ENCODE measurements around the gene CKAP4.

The CKAP4 gene

DNA sequence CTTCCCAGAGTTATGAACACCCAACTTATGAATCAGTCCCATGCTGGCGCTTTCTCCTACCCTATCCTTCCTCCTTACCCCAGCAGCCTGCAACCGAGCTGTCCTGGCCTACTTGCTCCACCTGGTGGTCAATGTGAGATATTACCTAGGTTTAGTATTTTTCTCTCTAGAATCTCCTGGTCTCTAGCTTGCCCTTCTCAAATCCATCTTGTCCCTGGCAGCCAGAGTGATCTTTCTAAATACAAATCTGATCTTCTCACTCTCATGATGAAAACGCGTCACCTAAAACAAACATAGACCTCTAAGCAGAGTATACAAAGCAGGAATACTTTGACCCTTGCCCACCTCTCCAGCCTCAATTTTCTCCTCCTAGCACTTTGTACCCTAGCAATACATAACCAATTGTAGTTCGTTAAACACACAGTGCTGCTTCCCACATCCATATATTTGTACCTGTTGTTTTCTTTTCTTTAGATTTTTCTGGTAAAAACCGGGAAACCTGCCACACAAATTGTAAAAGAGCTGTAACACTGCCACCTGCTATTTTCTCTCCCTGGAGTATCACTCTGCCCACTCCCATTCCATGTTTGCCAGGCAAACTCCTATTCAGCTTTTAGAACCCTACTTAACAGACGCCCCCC, 34.8 kb upstream of the CKAP4 start:
- TF ChIP-seq CTCF (IDR thresholded peaks at IDR 0.05; ENCODE audit: low read length, missing control alignments) = peak; percentile 77
- H3K4me3 ChIP-seq (replicated peaks; ENCODE audit: low read depth, low read length) = no peak overlapping the region
- peak; percentile 78 for DNase-seq (ENCODE audit: low read depth)

- DNase-seq (ENCODE audit: low read depth) = no peak
- no peak overlapping the region for H3K4me3 ChIP-seq (replicated peaks; ENCODE audit: low read depth, low read length)
- no peak for TF ChIP-seq CTCF (IDR thresholded peaks at IDR 0.05; ENCODE audit: low read length, missing control alignments)
These were observed 34.0 kb upstream of the CKAP4 start for GRCh38 chr12:106281804-106282203.

DNA sequence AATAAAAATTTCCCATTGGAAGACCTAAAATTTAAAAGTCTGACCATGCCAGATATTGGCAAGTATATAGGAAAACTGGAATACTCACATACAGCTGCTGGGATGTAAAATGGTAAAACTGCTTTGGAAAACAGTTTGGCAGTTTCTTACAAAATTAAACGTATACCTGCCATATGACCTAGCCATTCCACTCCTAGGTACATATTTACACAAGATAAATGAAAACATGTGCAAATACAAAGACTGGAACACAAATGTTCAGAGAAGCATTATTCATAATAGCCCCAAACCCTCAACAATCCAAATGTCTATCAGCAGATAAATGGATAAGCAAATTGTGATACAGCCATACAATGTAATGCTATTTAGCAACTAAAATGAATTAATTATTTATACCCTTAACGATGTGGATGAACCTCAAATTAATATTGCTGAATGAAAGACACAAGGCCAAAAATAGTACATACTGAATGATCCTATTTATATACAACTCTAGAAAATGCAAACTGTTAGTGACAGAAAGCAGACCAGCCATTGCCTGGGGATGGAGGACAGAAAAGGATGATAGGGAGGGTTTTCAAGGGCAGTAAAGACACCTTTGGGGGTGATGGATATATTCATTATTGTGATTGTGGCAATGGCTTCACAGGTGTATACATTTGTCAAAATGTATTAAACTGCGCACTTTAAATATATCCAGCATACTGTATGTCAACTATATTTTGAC, 33.4 kb upstream of the CKAP4 start:
- no peak for DNase-seq (ENCODE audit: low read depth)
- no peak overlapping the region for H3K4me3 ChIP-seq (replicated peaks; ENCODE audit: low read depth, low read length)
- no peak for TF ChIP-seq CTCF (IDR thresholded peaks at IDR 0.05; ENCODE audit: low read length, missing control alignments)

DNA sequence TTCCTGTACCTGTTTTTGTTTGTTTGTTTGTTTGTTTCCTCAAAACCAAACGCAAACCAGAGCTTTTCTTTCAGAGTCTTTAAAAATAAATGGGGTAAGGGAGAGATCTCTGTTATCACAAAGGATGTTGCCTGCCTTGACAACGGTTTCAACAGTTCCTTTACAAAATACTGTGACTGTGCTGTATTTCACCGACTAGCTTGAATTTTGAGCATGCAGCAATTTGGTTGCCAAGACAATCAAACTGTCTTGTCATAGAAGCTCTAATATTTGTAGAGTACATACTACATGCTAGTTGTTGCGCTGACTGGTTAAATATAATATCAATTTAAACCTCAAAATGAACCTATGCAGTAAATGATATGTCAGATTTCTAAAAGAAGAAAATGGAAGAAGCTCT, 32.3 kb upstream of the CKAP4 start:
- no peak overlapping the region for H3K4me3 ChIP-seq (replicated peaks; ENCODE audit: low read depth, low read length)
- TF ChIP-seq CTCF (IDR thresholded peaks at IDR 0.05; ENCODE audit: low read length, missing control alignments) = no peak
- DNase-seq (ENCODE audit: low read depth) = no peak

- no peak for TF ChIP-seq CTCF (IDR thresholded peaks at IDR 0.05; ENCODE audit: low read length, missing control alignments)
- DNase-seq (ENCODE audit: low read depth) = no peak
- H3K4me3 ChIP-seq (replicated peaks; ENCODE audit: low read depth, low read length) = no peak overlapping the region
These were observed 28.4 kb upstream of the CKAP4 start for GRCh38 chr12:106276032-106276740.

DNA sequence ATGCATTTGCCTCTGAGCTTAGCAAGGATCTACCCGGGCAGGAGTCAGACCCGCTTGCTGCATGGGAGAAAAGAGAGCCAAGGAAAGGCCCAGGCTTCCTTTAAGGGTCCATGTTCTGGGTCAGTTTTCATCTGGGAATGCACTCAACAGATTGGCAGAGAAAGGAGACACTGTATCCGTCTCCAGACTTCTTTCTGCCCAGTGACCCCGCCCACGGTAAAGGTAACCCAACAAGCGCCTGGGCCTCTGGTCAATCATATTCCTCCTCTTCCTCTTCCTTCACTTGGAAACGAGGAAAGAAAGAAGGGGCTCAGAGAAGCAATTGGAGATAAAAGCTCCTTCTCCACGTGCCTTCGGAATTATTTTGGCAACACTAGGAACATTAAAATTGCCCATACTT, 27.6 kb upstream of the CKAP4 start:
- no peak for DNase-seq (ENCODE audit: low read depth)
- no peak overlapping the region for H3K4me3 ChIP-seq (replicated peaks; ENCODE audit: low read depth, low read length)
- no peak for TF ChIP-seq CTCF (IDR thresholded peaks at IDR 0.05; ENCODE audit: low read length, missing control alignments)

All from fibroblast of pulmonary artery (primary cell).